ENCODE results near the gene TLCD2.
"Not testable (repeated sequence)": the region's sequence is repeated elsewhere in the genome, so short reads cannot be mapped to it uniquely, and the experiment has no call there.

Gene TLCD2

DNA sequence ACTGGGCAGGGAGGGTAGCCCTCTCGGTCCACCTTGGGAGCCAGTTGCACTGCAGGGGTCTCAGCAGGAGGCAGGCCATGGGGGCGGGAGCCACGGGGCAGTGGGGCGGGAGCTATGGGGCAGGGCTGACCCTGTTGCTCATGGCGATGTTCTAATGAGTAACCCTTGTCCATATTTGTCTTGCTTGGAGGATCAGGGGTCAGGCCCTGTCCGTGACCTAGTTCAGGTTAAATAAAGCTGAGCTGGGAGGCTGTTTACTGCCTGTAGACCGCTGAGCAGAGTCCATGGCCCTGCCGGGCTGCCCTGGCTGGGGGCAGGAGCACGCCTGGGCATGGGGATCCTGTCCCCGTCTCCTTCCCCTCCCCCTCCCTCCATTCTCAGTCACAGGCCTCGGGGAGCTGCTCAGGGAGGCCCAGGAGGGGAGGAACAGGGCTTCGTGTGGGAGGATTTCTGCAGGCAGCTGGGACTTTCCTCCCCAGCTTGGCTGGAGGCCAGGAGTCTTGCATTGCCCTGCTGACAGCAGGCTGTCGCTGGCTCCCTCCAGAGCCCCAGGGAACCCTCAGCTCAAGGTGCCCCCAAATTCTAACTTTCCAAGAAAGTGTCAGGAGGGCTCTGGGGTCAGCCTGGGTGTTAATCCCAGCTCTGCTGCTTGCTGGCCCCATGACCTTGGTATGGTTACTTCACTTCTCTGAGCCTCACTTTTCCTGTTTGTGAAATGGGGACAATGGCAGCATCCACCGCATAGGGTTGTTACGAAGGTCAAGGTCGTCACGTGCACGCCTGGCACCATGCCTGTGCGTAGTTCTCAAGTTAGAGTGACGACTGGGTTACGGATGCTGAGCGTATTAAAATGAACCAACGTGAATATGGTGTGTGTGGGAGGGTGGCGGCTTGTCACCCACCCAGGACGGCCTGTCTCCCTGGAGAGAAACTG is 26.4 kb upstream of the TLCD2 start:
- in situ Hi-C loops (cut with MboI; ENCODE audit: low sequenced_read_pairs): no loop called here

DNA sequence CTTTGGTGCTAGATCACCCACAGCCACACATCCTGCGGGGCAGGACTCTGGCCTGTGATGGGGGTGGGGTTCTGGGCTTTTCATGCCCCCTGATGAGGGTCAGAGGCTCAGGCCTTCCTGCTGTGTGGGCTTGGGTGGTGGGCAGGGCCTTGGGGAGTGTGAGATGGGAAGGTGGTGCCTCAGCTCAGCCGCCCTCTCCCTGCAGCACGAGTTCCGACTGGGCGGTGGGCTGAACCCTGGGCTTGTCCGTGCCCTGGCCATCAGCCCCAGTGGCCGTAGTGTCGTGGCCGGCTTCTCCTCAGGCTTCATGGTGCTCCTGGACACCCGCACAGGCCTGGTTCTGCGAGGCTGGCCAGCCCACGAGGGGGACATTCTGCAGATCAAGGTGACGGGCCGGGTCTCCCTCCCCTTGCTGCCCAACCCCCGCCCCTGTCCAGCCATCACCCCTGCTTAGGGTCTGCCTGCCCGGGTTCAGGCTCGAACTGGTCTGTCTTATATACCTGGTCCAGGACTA is 25.7 kb upstream of the TLCD2 start:
- in situ Hi-C loops (cut with MboI; ENCODE audit: low sequenced_read_pairs): no loop called here

DNA sequence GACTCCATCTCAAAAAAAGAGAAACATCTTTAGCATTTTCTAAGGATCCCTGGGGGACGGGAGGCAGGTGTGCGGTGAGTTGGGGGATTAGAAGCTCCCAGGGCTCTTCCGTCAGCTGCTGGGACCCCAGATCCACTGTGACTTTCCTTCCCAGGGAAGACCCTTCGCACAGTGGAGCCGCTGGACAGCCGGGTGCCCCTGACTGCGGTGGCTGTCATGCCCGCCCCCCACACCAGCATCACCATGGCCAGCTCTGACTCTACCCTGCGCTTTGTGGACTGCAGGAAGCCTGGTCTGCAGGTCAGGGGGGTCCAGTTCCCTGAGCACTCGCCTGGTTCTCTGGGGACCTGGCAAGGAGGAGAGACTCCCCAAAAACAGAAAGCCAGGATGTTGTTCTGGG is 25.2 kb upstream of the TLCD2 start:
- in situ Hi-C loops (cut with MboI; ENCODE audit: low sequenced_read_pairs): no loop called here

GRCh38 chr17:1733759-1734158 is 23.6 kb upstream of the TLCD2 start:
- in situ Hi-C loops (cut with MboI; ENCODE audit: low sequenced_read_pairs): no loop called here

DNA sequence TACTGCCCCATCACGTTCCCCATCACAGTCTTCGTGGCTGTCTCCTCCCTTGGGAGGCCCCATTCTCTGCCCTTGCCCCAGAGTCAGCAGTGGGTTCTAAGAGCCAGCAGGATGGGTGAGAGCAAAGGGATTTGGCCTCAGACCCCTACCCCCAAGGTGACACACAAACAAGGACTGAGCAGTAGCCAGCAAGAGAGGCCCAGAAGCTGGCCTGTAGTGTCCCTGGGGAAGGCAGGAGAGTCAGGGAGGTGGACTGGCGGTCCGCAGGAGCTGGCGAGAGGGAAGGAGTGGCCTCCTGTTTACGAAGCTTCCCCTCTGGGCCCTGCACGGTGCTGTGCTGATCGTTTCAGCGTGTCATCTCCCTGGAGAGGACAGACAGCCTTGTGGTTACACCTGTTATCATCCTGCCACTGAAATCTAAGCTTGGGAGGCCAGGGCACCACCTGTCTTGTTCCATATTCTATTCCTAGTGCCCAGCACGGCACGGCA is 22.7 kb upstream of the TLCD2 start:
- in situ Hi-C loops (cut with MboI; ENCODE audit: low sequenced_read_pairs): no loop called here

DNA sequence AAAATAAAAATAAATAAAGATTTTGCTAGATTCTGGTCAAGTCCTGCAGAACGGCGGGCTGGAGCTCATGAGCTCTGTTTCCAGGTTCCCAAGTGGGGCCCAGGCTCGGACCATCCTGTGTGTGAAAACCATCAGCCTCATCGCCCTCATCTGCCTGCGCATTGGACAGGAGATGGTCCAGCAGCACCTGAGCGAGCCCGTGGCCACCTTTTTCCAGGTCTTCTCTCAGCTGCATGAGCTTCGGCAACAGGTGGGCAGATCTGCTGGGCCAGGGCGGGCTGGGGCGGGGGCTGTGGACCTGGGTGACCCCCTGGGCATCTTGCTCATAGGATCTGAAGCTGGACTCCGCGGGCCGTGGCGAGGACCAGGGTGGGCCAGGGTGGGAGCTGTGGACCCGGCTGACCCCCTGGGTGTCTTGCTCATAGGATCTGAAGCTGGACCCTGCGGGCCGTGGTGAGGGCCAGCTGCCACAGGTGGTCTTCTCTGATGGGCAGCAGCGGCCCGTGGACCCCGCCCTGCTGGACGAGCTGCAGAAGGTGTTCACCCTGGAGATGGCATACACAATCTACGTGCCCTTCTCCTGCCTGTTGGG is 22.2 kb upstream of the TLCD2 start:
- in situ Hi-C loops (cut with MboI; ENCODE audit: low sequenced_read_pairs): no loop called here

GRCh38 chr17:1731194-1731506 is 21.0 kb upstream of the TLCD2 start:
- in situ Hi-C loops (cut with MboI; ENCODE audit: low sequenced_read_pairs): no loop called here

GRCh38 chr17:1730326-1731193 is 20.4 kb upstream of the TLCD2 start:
- in situ Hi-C loops (cut with MboI; ENCODE audit: low sequenced_read_pairs): no loop called here

GRCh38 chr17:1729966-1730325 is 19.8 kb upstream of the TLCD2 start:
- in situ Hi-C loops (cut with MboI; ENCODE audit: low sequenced_read_pairs): no loop called here

DNA sequence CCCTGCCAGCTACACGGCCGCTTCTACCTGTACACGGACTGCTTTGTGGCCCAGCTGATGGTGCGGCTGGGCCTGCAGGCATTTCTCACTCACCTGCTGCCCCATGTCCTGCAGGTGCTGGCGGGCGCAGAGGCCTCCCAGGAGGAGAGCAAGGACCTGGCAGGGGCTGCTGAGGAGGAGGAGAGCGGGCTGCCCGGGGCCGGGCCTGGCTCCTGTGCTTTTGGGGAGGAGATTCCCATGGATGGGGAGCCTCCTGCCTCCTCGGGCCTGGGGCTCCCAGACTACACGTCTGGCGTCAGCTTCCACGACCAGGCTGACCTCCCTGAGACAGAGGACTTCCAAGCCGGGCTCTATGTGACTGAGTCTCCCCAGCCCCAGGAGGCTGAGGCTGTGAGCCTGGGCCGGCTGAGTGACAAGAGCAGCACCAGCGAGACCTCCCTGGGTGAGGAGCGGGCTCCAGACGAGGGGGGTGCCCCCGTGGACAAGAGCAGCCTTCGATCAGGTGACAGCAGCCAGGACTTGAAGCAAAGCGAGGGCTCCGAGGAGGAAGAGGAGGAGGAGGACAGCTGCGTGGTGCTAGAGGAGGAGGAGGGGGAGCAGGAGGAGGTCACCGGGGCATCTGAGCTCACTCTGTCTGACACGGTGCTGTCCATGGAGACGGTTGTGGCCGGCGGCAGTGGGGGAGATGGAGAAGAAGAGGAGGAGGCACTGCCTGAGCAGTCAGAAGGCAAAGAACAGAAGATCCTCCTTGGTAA is 17.9 kb upstream of the TLCD2 start:
- in situ Hi-C loops (cut with MboI; ENCODE audit: low sequenced_read_pairs): no loop called here

DNA sequence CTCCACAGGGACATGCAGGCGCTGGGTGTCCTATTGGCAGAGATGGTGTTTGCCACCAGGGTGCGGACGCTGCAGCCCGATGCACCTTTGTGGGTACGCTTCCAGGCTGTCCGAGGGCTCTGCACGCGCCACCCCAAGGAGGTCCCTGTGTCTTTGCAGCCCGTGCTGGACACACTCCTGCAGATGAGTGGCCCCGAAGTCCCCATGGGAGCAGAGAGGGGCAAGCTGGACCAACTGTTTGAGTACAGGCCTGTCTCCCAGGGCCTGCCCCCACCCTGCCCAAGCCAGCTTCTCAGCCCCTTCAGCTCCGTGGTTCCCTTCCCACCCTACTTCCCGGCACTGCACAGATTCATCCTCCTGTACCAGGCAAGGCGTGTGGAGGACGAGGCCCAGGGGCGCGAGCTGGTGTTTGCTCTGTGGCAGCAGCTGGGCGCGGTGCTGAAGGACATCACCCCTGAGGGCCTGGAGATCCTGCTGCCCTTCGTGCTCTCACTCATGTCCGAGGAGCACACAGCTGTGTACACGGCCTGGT is 17.1 kb upstream of the TLCD2 start:
- in situ Hi-C loops (cut with MboI; ENCODE audit: low sequenced_read_pairs): no loop called here

DNA sequence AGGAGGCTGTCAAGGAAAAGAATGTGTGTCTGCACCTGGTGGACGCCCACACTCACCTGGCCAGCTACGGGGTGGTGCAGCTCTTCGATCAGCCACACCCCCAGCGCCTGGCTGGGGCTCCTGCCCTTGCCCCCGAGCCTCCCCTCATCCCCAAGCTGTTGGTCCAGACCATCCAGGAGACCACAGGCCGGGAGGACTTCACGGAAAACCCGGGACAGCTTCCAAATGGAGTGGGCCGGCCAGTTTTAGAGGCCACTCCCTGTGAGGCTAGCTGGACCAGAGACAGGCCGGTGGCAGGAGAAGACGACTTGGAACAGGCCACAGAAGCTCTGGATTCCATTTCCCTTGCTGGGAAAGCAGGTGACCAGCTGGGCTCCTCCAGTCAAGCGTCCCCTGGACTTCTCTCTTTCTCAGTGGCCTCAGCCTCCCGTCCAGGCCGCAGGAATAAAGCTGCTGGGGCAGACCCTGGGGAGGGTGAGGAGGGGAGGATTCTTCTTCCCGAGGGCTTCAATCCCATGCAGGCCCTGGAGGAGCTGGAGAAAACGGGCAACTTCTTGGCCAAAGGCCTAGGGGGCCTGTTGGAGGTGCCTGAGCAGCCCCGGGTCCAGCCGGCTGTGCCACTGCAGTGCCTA is 16.6 kb upstream of the TLCD2 start:
- in situ Hi-C loops (cut with MboI; ENCODE audit: low sequenced_read_pairs): no loop called here

GRCh38 chr17:1725642-1726511 is 15.7 kb upstream of the TLCD2 start:
- in situ Hi-C loops (cut with MboI; ENCODE audit: low sequenced_read_pairs): no loop called here

DNA sequence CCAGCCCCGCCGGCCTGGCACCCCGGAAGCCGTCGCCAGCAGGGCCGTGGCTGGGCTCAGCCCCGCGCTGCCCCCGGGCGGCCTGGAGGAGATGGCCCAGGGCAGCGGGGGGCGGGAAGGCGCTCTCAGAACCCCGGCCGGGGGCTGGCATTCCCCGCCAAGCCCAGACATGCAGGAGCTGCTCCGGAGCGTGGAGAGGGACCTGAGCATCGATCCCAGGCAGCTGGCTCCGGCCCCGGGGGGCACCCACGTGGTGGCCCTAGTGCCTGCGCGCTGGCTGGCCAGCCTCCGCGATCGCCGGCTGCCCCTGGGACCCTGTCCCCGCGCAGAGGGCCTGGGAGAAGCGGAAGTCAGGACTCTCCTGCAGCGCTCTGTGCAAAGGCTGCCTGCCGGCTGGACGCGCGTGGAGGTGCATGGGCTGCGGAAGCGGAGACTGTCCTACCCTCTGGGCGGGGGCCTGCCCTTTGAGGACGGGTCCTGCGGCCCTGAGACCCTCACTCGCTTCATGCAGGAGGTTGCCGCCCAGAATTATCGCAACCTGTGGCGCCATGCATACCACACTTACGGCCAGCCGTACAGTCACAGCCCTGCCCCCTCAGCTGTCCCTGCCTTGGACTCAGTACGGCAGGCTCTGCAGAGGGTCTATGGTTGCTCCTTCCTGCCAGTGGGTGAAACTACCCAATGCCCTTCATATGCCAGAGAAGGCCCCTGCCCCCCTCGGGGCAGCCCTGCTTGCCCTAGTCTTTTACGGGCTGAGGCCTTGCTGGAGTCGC is 14.9 kb upstream of the TLCD2 start:
- in situ Hi-C loops (cut with MboI; ENCODE audit: low sequenced_read_pairs): no loop called here

- in situ Hi-C loops (cut with MboI; ENCODE audit: low sequenced_read_pairs): no loop called here
Measured at GRCh38 chr17:1724351-1724868, 14.2 kb upstream of the TLCD2 start, which contains the start of gene WDR81. WDR81 (plus strand) TSS chr17:1724704; CDS start chr17:1724960, 256 bp downstream.

GRCh38 chr17:1722022-1722421 is 11.8 kb upstream of the TLCD2 start:
- in situ Hi-C loops (cut with MboI; ENCODE audit: low sequenced_read_pairs): not testable (repeated sequence)

DNA sequence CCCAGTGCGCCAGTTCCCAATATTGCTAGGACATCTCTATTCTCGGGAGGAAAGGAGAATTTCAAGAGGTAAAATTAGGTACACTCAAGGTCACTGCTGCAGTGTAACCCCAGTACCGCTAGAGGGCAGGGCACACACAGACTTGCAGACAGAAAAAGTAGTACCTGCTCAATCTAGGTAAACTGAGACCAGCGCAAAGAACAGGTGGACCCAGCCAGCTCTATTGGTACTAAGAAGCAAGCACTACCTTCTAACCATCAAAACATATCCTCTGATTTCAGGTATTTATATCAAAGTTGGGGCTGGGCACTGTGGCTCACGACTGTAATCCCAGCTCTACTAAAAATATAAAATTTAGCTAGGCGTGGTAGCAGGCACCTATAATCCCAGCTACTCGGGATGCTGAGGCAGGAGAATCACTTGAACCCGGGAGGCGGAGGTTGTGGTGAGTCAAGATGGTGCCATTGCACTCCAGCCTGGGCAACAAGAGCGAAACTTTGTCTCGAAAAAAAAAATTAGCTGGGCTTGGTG is 10.7 kb upstream of the TLCD2 start:
- in situ Hi-C loops (cut with MboI; ENCODE audit: low sequenced_read_pairs): no loop called here
